C4-2B (cell line): Measurements from ENCODE around the gene CST3.

Source experiments
- ZFX ChIP-seq: fragments of 450-650 bp; IDR thresholded peaks from 2 replicates; pipeline ENCODE4 v1.6.1; 2017
- TF ChIP-seq, protein P1 (sequence below): fragments of 450-650 bp; conservative IDR thresholded peaks from 2 replicates; pipeline ENCODE4 v1.5.1; 2017; ENCODE audit warnings: mild to moderate bottlenecking

DNA sequence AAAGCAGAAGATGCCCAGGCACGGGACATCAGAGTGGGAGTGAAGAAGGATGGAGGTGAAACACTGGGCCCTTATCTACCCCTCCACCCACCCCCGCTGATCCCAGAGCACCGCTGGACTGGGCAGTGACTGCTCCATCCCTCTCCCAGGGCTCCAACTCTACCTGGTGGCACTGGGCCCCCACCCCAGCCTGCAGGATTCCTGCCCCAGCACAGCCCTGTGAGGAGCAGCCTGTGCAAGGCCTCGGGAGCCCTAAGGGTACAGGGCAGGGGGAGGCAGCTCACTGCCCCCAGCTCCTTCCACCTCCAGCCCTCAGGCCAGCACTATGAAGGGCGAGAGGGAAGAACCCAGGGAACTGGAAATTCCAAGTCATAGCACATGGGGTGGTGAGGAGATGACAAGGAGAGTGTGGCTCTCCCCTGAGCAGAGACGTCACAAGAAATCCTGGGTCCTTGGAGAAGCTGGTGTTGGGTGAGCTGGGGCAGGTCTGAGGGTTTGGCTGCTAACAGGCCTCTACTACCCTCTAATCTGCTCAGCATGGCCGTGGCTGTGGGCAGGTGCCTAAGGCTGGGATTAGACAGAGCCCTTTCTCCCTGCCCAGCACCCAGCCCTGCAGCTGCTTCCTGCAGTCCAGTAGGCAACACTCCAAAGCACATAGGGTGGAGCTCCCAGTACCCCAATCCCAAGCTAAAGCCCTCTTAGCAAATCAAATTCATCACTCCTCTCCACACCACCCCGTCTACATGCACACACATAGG, 3.5 kb downstream of the CST3 start:
- TF ChIP-seq, protein P1, sequence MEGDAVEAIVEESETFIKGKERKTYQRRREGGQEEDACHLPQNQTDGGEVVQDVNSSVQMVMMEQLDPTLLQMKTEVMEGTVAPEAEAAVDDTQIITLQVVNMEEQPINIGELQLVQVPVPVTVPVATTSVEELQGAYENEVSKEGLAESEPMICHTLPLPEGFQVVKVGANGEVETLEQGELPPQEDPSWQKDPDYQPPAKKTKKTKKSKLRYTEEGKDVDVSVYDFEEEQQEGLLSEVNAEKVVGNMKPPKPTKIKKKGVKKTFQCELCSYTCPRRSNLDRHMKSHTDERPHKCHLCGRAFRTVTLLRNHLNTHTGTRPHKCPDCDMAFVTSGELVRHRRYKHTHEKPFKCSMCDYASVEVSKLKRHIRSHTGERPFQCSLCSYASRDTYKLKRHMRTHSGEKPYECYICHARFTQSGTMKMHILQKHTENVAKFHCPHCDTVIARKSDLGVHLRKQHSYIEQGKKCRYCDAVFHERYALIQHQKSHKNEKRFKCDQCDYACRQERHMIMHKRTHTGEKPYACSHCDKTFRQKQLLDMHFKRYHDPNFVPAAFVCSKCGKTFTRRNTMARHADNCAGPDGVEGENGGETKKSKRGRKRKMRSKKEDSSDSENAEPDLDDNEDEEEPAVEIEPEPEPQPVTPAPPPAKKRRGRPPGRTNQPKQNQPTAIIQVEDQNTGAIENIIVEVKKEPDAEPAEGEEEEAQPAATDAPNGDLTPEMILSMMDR: no peak
- TF ChIP-seq ZFX: no peak
